GM21825 (cell line): ENCODE measurements around the gene UVRAG.
"Not testable (repeated sequence)": the region's sequence is repeated elsewhere in the genome, so short reads cannot be mapped to it uniquely, and the experiment has no call there.

Source experiments
- ATAC-seq: cut with Tn5 transposase; IDR thresholded peaks from one replicate; pipeline ENCODE4 v1.9.1; 2021; ENCODE audit warnings: mild to moderate bottlenecking, moderate library complexity; ENCODE audit not compliant: unreplicated experiment

Gene UVRAG

GRCh38 chr11:75873417-75874221, 58.6 kb downstream of the UVRAG start:
- peak; percentile 74 for ATAC-seq

GRCh38 chr11:75874684-75875341, 59.8 kb downstream of the UVRAG start:
- no peak for ATAC-seq

GRCh38 chr11:75877327-75877726, 62.3 kb downstream of the UVRAG start:
- not testable (repeated sequence) for ATAC-seq

DNA sequence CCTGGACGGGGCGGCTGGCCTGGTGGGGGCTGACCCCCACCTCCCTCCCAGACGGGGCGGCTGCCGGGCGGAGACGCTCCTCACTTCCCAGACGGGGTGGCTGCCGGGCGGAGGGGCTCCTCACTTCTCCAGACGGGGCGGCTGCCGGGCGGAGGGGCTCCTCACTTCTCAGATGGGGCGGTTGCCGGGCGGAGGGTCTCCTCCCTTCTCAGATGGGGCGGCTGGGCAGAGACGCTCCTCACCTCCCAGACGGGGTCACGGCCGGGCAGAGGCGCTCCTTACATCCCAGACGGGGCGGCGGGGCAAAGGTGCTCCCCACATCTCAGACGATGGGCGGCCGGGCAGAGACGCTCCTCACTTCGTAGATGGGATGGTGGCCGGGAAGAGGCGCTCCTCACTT, 62.9 kb downstream of the UVRAG start:
- not testable (repeated sequence) for ATAC-seq

GRCh38 chr11:75878933-75879332, 63.9 kb downstream of the UVRAG start:
- no peak for ATAC-seq

- ATAC-seq, result no peak
Observed at GRCh38 chr11:75879737-75880136, 64.7 kb downstream of the UVRAG start.

- ATAC-seq, result not testable (repeated sequence)
Observed at GRCh38 chr11:75880343-75880742, 65.3 kb downstream of the UVRAG start.

DNA sequence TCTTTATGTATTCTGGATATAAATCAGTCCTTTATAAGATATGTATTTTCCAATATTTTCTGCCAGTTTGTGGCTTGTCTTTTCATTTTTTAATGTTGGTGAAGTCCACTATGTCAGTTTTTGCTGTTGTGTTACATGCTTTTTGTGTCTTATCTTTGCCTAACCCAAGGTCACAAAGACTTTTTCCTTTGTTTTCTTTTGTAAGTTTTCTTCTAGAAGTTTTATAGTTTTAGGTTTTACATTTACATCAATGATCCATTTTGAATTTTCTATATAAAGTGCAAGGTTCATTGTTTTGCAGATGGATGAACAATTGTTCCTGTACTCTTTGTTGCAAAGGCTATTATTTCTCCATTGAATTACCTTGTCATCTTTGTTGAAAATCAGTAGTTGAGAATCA, 69.3 kb downstream of the UVRAG start:
- no peak for ATAC-seq

- no peak for ATAC-seq
Observed at GRCh38 chr11:75888416-75888815, 73.4 kb downstream of the UVRAG start.

DNA sequence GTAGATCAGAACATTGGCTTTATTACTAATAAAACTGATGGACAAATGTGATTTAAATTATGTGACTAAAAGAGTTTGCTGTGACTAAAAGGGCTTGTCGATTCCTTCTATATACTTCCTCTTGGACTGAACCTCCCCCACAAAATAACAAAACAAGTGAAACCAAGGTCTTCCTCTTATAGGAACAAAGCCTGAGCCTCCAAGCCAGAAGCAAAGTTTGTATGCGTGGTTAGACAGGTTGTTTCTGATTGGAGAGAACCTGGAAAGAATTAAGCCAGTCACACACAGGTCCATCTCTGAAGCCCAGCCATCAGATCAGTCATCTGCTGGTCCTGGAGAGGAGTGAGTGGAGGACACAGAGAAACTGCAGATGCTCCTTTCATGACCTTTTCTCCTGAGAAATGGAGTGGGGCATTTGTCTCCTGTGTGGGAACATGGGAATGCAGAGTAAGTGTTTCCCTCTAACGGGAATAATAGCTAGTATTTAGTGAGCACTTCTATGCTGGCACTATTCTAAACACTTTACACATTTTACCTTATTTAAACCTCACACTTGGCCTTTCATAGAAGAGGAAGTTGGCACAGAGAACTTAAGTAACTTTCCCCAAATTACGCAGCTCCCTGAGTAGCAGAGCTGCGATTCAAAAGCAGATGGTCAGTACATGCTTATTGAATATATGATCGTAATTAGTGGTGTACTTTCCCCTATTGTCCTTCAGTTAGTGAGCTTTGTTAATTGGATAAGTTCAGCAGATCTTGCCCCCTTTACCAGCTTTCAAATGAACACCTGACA, 77.1 kb downstream of the UVRAG start:
- ATAC-seq, result peak; percentile 60

DNA sequence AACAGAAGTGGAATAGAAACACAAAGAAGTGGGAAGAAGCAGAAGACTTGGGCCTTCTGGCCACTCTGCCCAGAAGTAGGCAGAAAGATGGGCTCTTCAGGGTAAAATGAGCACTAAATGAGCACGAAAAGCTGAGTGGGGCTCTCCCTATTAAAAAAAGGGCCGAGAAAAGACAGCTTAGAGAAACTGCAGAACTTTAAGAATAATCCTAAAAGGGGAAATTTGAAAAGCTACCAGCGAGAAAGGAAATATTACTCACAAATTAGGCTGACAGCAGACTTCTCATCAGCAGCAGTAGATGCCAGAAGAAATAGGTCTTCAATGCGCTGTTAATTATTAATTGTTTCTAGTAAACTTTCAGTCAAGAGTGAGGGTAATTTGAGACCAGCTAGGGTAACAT, 78.2 kb downstream of the UVRAG start:
- ATAC-seq, result no peak

- ATAC-seq, result no peak
Observed at GRCh38 chr11:75894036-75894585, 79.1 kb downstream of the UVRAG start.

- ATAC-seq, result no peak
Observed at GRCh38 chr11:75896843-75897419, 81.9 kb downstream of the UVRAG start.

- no peak for ATAC-seq
Observed at GRCh38 chr11:75898871-75899270, 83.9 kb downstream of the UVRAG start.

GRCh38 chr11:75899806-75900205, 84.8 kb downstream of the UVRAG start:
- ATAC-seq, result no peak

DNA sequence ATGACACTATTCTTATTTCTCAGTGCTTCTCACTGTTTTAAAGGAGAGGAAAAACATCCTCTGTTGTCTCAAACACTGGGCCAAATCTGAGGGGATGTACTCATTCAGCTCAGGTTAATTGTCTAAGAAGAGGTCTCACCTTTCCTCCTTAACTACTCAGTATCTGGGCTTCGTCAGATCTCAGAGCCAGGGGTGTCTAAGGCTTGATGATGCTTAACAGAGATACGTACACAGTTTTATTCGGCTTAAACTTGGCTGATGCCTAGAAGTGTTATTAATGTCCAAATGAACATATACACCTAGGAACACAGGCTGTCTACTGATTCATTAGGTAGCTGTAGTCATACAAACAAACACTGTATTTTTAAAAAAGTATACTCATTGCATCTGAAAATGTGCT, 85.8 kb downstream of the UVRAG start:
- ATAC-seq, result no peak

GRCh38 chr11:75902631-75903030, 87.6 kb downstream of the UVRAG start:
- no peak for ATAC-seq

DNA sequence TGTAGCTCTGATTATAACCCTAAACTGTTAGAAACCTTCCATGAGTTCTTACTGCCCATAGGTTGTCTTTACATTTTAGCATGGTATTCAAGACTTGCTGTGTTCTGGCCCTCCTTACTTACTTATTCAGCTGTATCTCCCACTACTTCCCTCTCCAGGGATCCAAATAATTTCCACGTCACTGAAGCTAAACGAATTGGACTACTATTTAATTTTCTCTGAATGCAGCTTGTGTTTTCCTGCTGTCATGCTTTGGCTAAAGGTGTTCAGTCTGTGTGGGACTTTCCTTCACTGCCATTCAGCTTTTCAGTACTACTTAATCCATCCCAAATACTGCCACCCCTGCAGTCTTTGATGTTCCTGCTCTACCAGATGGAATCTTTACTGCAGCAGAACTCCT, 88.3 kb downstream of the UVRAG start:
- no peak for ATAC-seq

- ATAC-seq, result no peak
Observed at GRCh38 chr11:75905434-75905833, 90.4 kb downstream of the UVRAG start.

DNA sequence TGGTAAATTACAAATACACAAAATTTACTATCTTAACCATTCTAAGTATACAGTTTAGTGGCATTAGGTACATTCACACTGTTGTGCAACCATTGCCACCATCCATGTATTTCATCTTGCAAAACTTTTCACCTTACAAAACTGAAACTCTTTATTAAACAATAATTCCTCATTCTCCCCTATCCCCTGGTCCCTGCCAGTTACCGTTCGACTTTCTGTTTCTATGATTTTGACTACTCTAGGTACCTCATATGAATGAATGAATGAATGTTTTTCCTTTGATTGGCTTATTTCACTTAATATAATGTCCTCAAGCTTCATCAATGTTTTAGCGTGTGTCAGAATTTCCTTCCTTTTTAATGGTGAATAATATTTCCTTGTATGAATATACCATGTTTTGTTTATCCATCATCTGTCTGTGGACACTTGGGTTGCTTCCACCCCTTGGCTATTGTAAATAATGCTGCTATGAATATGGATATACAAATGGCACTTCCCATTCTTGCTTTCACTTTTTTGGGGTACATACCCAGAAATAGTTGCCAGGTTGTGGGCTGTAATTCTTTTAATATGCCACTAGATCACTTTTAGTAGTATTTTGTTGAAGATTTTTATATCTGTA, 93.0 kb downstream of the UVRAG start:
- no peak for ATAC-seq
